NCI-H2107 treated with DMSO at 0.1 percent for 48 hours (cell line): ENCODE results near the gene PID1.
"Not testable (repeated sequence)": the region's sequence is repeated elsewhere in the genome, so short reads cannot be mapped to it uniquely, and the experiment has no call there.

Source experiments
- DNase-seq: peaks from one replicate; lab custom pipeline; 2025; ENCODE audit not compliant: unreplicated experiment; lab: John Stamatoyannopoulos, UW

The PID1 gene

DNA sequence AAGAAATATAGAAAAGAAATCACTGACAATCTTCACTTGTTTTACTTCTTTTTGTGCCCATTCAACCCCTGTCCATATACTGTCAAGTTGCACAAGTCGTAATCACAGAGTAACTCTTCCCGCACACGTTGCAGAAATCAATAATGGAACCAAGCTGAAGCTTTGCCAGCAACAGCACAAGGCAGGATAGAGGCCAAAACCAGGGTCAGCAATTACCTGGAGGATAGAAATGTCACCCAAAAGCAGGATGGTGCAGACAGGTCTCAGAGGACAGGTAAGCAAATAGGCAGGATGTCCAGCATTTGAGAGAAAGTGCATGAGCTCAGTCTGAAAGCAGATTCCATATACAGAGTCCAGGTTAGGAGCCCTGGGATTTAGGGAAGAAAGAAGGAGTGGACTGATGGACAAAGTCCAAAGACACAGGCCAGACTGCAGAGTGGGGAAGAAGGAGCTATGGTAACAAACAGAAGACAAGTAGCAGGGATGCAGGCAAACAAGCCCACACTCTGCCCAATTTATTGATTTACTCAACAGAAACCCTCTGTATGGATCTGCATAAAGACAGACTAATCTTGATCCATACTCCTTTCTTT, 52.7 kb downstream of the PID1 start:
- DNase-seq = no peak

- DNase-seq = no peak
These were observed 58.8 kb downstream of the PID1 start for GRCh38 chr2:229212241-229212640.

DNA sequence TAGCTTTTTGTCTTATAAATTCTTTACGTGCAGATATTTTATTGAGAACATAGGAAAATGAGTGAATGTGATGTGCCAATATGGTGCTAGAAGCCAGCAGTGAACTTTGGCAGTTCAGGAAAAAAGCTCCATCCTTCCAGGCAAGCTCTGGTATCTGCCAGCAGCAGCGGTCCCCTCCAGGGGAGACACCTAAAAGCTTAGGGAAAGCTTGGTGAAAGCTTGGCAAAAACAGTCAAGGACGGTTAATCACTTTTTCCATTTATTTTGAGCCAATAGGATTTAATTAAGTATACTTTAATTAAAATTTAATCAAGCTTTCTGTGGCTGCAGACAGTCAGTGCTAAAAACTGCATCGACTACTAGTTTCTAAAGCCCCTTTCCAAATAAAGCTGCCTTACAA, 60.4 kb downstream of the PID1 start:
- no peak for DNase-seq

DNA sequence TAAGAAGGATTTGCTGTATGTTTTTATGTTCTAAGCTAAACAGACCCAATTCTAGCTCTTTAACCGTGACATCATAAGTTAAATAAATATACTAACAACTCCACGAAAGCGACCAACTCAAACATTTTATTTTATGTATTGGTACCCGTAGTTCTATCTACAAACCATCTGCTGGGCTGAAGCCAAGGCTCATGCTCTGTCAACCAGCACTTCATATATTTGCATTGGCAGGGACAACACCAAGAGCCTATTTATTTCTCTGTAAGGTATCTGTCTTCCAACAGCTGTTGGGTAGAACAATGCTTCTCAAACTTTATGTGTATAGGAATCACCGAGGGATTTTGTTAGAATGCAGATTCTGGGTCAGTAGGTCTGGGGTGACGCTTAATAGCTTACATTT, 64.5 kb downstream of the PID1 start:
- DNase-seq = no peak

DNA sequence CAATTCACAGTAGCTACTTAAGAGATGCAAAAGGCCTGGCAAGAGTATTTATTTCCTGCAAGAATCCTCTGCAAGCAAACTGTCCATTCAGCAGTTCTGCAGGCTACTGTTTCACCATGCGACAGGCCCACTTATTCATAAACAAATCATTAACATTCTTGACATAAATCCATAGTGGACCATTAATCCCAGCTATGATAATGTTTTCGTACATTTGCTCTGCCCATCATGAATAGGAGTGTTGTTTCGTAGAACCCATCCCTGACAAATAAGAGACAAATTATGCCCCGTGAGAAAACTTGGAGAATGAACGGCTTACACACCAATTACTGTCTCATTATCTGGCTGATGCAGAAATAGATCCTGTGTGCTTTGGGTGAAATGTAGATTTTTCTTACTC, 65.4 kb downstream of the PID1 start:
- DNase-seq = no peak

- no peak for DNase-seq
These were observed 68.4 kb downstream of the PID1 start for GRCh38 chr2:229202646-229203045.

DNA sequence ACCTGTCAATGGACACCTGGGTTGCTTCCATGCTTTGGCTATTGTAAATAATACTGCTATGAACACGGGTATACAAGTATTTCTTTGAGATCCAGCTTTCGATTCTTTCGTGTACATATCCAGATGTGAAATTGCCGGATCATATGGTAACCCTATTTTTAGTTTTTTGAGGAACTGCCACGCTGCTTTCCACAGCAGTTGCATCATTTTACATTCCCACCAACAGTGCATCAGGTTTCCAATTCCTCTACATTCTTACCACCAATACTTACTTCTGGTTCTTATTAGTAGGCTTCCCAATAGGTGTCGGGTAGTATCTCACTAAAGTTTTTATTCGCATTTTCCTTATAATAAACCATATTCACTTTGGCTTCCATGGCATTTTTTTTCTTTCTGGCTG, 69.6 kb downstream of the PID1 start:
- no peak for DNase-seq

GRCh38 chr2:229199267-229199666, 71.8 kb downstream of the PID1 start:
- no peak for DNase-seq

DNA sequence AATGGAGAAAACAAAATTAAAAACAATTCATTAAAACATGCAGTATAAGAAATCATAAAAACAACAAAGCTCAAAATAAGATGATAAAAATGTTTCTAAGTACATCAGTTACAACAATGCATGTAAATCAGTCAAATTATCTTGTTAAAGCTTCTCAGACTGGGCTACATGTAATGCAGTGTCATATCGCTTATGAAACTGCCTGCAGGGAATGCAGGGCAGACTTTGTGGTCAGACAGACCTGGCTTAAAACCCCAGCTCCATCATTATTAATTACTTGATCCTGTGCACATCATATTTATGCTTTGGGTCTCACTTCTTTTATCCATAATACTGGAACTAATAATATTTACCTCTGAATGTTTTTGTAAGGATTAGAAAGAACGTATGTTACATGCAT, 74.6 kb downstream of the PID1 start:
- no peak for DNase-seq

GRCh38 chr2:229195346-229195947, 75.6 kb downstream of the PID1 start:
- DNase-seq = no peak

- DNase-seq = no peak
These were observed 77.8 kb downstream of the PID1 start for GRCh38 chr2:229193281-229193680.

- DNase-seq = no peak
These were observed 79.7 kb downstream of the PID1 start for GRCh38 chr2:229191413-229191812.

GRCh38 chr2:229187123-229187522, 84.0 kb downstream of the PID1 start:
- not testable (repeated sequence) for DNase-seq

DNA sequence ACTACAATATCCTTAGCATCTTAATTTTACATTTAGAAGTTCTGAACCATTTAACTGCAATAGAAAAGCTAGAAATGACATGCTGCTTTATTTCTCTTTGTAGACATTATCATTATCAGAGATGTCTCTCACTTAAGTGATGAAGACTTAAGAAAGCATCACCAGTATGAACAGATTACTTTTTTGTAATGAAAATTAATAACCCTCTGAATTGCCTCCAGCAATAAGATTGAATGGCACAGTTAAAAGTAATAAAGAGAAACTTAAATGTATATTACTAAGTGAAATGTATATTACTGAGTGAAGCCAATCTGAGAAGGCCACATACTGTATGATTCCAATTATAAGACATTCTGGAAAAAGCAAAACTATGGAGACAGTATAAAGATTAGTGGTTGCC, 89.4 kb downstream of the PID1 start:
- no peak for DNase-seq

- DNase-seq = no peak
These were observed 90.4 kb downstream of the PID1 start for GRCh38 chr2:229180658-229181057.

GRCh38 chr2:229179628-229180027, 91.5 kb downstream of the PID1 start:
- DNase-seq = no peak

- no peak for DNase-seq
These were observed 92.4 kb downstream of the PID1 start for GRCh38 chr2:229178706-229179105.

- DNase-seq = no peak
These were observed 93.0 kb downstream of the PID1 start for GRCh38 chr2:229178117-229178516.

DNA sequence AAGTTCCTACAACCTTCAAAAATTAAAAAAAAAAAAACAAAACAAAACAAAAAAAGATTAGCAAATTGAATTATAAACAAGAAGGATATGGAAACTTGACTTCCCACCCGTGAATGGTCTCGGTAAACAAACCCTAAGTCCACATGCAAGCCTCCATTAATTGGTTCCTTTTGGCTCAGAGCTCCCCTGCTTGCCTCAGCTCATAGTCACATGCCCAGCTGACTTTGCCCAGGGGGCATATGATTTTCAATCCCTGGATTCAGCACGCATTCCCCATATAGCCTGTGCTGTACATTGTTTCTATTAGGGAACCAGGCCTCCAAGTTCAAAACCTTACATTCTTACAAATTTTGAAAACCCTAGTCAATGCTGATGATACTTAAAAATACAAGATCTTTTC, 95.0 kb downstream of the PID1 start:
- DNase-seq = no peak

- DNase-seq = no peak
These were observed 95.6 kb downstream of the PID1 start for GRCh38 chr2:229175497-229175863.

DNA sequence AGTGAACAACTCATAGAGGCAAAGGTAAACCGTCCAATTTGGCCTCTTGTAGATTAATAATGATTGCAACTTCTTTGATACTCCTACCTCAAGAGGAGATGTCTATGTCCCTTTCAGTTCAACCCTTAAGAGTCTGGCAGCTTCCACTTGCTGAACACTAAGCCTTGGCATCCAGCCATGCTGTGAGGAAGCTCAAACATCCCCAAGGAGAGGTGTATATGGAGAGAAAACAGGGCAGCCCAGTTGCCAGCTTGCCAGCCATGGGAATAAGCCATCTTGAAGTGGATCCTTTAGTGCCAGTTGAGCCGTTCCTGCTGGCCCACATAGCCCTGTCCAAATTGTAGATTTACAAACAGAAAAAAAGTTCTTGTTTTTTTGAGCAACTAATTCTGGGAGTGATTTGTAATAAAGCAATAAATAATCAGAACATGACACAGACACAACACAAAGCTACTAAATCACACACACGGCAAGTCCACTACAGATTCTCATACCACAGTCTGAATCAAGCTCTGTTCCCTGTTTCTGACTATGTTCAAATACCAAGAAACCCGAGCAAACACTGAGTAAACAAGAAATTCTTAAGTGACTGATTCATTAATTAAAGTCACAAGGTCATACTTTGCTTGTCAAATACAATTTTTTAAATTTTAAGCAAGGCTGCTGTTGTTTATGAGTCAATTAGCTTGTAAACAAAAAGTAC, 96.1 kb downstream of the PID1 start:
- no peak for DNase-seq

- no peak for DNase-seq
These were observed 97.2 kb downstream of the PID1 start for GRCh38 chr2:229173825-229174359.
